ENCODE measurements around the gene PLB1.

The PLB1 gene

DNA sequence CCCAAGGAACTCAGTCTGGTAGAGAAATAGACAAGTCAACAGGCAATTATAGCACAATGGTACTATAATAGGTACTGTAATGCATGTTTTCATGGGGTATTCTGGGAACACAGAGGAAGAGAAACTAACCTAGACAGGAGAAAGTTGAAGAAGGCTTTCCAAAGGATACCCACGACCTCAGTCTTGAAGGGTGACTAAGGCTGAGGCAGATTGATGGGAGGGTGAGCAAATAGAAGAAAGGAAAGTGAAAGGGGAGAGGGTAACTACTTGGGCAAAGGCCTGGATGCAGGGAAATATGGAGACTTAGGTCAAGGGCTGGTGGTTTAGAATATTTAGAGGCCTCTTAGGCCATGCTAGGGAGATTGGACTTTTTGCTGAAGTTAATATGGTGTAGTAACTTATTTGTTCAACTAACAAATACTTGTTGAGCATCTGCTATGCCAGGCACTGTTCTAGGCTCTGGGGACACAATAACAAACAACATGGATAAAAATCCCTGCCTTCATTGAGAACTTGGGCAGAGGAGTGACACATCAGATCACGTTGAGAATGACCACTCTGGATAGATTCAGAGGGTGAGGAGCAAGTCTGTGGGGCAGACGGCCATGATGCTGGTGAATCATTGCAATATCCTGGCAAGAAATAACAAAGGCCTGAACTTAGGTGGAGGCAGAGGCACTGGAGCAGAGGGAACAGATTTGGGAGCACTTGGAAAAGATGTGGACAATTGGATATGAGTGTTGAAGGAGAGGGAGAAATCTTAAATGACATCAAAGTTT is 56.4 kb downstream of the PLB1 start:
- in situ Hi-C loops (cut with MboI; ENCODE audit: low sequenced_read_pairs): no loop called here

DNA sequence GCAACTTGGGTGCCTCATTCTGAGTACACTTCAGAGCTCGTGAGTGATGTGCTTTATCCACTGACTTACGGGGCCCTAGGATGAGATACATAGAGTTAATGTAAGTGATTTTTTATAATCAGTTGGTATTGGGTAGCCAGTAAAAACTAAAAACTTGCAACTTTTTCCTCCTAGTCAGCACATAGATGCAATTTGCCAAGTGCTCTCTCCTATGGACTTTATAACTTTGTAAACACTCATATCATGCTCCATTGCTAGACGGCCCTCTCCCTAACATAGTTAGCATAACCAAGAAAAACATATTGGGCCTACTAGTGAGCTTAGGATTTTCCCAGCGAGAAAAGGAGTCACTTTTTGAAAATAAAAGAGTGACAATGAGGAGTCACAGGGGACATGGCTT is 60.4 kb downstream of the PLB1 start:
- in situ Hi-C loops (cut with MboI; ENCODE audit: low sequenced_read_pairs): no loop called here

DNA sequence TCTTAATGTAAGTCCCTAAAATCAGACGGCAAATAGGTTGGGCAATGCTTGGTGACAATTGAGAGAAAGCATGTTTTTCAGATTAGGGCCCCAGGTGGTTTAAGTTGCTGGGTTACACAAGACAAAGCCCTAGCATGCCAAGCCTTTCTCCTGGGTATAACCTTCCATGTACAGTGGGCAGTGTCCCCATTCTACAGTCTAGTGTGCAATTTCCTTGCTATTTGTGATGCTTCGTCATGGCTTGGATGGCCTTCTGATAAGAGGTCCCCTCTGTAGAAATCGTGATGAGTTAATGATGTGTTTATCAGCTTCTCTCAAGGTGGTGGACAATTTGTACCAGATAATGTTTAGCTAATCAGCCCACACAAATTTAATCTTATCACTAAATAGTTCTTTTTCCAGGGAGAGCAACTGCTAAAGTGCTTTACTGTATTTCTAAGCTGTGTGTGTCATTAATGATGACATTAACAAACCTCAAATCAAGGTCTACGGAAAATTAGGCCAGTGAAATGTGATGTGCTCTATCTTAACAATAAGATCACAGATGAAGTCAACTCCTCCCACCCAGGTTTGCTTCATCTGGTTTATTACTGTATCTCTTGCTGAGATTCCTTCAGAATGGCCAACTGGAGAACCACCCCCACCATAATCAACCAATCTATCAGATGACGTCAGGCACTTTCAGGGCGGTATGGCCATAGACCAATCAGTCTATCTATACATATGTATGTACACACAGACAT is 61.7 kb downstream of the PLB1 start:
- in situ Hi-C loops (cut with MboI; ENCODE audit: low sequenced_read_pairs): no loop called here

DNA sequence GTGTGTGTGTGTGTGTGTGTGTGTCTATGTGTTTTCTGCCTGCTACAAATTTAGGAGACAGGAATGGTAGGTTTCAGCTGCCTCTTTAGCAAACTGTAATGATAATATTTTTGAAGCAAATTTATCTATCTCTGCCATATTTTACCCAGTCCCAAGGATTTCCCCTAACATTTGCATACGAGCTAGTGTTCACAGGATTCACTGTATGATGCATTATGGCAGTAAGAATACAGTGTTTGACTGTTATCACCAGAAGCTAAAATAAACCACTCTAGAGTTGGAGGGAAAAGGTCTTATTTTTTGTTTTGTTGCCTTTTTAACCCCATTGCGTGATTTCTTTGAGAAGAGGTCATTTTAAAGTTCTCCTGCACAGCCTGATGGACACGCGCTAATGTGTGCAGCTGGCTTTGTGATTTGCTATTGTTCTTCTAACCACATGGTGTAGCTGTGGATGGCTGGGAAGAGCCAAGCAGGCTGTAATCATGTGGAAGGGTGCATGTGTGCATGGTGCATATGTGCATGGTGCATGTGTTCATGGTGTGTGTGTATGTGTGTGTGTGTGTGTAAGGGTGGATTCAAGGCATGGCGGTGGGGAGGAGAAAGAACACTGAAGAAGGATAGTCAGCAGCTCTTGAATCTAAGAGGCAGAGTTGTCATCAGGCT is 62.4 kb downstream of the PLB1 start:
- in situ Hi-C loops (cut with MboI; ENCODE audit: low sequenced_read_pairs): no loop called here

DNA sequence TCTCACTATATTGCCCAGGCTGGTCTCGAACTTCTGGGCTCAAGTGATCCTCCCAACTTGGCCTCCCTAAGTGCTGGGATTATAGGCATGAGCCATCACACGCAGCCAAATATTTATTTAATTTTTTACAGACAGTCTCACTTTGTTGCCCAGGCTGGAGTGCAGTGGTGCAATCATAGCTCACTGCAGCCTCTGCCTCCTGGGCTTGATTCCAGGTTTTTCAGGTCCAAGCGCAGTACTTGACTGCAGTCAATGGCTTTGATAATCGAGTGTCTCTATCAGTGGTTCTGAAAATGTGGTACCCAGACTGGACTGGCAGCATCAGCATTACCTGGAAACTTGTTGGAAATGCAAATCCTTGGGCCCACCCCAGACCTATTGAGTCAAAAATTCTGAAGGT is 63.1 kb downstream of the PLB1 start:
- in situ Hi-C loops (cut with MboI; ENCODE audit: low sequenced_read_pairs): no loop called here

DNA sequence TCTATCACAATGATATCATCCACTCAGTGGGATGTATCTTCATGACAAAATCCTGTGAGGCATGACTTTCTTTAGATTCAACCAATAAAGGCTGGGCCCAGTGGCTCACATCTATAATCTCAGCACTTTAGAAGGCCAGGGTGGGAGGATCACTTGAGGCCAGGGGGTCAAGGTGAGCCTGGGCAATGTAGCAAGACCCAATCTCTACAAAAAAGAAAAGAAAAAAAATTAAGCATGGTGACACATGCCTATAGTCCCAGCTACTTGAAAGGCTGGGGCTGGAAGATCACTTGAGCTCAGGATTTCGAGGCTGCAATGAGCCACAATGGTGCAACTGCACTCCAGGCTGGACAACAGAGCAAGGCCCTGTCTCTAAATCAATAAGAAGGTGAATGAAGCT is 68.0 kb downstream of the PLB1 start:
- in situ Hi-C loops (cut with MboI; ENCODE audit: low sequenced_read_pairs): no loop called here

DNA sequence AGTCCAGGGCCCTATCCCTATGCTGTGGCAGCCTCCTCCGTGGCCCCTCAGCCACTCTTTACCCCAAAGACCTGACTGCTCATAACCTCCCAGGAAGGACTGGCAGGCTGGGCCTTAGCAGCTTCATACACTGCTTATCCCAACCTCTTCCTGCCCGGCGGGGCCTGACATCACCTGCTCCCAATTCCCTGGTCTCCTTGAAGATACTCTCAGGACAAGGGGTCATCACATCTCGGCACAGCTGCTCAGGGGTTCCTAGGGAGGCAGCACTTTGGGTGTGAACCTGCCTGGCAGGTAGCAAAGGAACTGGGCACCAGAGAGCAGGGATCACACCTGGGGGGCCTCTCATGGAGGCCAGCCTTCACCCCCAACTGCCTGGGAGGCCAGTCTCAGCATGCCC is 68.5 kb downstream of the PLB1 start:
- in situ Hi-C loops (cut with MboI; ENCODE audit: low sequenced_read_pairs): no loop called here

DNA sequence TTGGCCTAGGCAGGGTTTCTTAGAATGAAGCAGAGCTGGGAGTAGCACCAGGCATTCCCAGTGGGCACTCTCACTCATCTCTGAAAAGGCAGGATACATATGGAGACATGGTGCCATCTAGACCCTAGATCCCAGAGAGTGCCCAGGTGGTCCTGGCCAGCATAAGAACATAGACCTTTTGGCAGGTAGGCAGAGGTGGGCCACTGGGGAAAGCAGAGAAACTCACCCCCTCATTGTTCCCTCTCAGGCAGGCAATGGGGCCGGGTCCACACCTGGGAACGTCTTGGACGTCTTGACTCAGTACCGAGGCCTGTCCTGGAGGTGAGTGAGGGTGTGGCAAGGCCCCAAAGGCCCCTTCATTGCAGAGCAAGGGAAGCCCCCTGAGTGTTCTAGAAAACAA is 69.2 kb downstream of the PLB1 start:
- in situ Hi-C loops (cut with MboI; ENCODE audit: low sequenced_read_pairs): no loop called here

DNA sequence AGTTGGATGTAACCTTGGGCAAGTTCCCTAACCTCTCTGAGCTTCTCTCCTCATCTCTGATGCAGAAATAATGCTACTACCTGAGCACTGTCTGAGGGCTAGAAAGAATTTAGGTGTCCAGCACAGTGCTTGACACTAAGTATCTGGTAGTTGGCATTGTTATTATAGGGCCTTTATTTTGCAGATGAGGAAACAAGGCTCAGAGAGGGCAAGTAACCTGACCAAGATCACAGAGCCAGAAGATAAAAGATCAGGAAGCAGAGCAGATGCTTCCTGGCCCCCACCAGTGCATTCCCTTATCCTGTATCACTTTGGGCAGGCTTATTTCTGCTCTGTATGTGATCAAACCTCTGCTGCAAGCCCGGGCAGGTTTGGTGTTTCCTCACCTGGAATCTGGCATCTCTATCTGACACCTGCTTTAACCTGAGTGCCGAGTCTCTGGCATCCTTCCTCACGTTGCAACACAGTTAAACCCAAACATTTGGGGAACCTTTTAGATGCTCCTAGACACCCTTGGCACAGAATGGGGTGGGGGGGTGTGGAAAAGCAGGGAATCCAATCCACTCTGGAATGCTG is 69.9 kb downstream of the PLB1 start:
- in situ Hi-C loops (cut with MboI; ENCODE audit: low sequenced_read_pairs): no loop called here

DNA sequence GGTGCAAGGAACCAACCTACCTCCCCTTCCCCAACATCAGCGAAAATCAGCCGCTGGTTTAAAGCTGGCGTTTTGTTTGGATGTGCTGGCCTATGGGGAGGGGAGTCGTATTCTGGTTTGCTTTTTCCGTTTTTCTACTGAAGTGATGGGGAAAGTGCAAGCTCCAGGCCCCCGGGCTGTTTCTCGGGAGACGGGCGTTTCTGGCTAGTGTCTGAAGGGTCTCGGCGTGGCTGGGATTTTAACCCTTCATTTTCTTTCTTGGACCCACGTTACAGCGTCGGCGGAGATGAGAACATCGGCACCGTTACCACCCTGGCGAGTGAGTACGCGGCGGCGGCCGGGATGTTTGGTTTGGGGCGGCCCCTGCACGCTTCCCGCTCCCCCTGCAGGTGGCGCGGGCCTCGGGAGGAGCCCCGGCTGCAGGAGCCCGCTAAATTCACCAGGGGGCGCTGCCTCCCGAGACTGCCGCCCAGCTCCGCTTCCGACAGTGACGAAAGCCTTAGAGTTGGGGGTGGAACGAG is 70.7 kb downstream of the PLB1 start:
- in situ Hi-C loops (cut with MboI; ENCODE audit: low sequenced_read_pairs): no loop called here

DNA sequence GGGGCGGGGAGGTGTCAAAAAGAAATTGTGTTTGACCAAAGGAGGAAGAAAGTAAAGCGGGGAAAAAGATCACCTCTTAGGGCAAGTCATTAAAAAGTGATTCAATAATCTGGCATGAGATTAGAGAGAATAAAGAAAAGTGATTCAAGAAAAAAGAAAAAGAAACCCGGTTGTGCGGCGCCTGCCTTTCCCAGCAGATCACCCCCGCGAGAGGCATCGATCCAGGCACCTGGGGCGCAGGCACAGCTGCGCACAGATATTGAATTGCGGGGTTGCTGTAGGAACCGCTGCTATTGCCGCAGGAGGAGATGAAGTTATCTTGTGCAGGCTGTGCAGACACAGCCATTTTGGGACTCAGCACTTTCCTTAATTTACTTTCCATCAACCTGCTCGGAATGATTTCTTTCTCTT is 71.2 kb downstream of the PLB1 start:
- in situ Hi-C loops (cut with MboI; ENCODE audit: low sequenced_read_pairs): no loop called here

DNA sequence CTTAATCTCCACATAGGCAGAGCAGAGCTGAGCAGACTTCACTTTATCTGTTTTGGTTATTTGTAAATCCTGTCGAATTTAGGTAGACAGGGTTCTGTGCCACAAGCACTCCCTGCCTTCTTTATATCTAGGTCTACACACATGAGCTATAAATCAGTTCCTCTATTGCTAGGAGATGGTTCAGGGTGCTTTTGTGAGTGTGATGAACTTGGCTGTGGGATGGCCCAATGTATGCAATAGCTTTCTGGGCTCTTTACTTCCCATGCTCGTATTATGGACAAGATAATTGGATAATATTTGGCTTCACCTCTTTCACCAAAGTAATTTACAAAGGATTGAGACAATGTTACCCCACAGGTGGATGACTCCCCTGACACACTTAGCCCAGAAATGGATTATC is 72.2 kb downstream of the PLB1 start:
- in situ Hi-C loops (cut with MboI; ENCODE audit: low sequenced_read_pairs): no loop called here

DNA sequence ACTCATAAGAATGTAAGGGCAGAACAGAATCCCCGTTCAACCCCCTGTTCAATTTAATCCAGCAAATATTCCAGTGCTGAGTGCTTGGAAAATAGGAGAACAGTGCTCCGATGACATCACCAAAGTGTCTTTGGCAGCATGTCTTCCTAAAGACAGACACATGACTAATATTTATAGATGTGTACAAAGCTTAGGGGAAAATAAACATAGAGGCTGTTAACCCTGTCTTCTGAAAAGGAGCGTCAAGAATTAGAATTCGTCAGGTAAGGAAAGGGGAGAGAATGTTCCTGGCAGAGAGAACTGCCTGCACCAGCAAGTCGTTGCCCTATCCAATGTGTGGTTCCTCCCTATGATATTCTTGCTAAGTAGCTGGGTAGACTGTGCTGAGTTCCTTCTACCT is 72.7 kb downstream of the PLB1 start:
- in situ Hi-C loops (cut with MboI; ENCODE audit: low sequenced_read_pairs): no loop called here

DNA sequence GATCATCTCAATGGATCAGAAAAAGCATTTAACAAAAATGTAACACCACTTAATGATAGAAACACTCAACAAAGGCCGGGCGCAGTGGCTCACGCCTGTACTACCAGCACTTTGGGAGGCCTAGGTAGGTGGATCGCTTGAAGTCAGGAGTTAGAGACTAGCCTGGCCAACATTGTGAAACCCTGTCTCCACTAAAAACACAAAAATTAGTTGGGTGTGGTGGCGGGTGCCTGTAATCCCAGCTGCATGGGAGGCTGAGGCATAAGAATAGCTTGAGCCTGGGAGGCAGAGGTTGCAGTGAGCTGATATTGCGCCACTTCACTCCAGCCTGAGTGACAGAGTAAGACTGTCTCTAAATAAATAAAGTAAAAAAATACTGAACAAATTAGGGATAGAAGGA is 74.6 kb downstream of the PLB1 start:
- in situ Hi-C loops (cut with MboI; ENCODE audit: low sequenced_read_pairs): no loop called here

DNA sequence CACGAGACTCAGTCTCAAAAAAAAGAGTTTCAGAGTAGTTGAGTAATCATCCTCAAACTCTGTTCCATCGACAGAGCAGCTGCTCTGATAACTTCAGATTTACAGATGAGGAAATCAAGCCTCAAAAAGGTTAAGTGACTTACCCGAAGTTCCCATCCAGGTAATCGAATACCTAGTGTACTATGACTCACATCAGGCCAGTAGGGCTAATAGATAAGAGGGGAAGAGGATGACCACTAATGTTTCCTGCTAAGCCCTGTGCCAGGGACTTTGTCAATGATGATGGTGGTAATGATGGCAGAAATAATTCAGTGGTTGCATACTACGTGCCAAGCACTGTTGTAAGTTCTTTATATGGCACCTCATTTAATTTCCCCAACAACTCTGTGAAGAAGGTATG is 80.9 kb downstream of the PLB1 start:
- in situ Hi-C loops (cut with MboI; ENCODE audit: low sequenced_read_pairs): no loop called here

DNA sequence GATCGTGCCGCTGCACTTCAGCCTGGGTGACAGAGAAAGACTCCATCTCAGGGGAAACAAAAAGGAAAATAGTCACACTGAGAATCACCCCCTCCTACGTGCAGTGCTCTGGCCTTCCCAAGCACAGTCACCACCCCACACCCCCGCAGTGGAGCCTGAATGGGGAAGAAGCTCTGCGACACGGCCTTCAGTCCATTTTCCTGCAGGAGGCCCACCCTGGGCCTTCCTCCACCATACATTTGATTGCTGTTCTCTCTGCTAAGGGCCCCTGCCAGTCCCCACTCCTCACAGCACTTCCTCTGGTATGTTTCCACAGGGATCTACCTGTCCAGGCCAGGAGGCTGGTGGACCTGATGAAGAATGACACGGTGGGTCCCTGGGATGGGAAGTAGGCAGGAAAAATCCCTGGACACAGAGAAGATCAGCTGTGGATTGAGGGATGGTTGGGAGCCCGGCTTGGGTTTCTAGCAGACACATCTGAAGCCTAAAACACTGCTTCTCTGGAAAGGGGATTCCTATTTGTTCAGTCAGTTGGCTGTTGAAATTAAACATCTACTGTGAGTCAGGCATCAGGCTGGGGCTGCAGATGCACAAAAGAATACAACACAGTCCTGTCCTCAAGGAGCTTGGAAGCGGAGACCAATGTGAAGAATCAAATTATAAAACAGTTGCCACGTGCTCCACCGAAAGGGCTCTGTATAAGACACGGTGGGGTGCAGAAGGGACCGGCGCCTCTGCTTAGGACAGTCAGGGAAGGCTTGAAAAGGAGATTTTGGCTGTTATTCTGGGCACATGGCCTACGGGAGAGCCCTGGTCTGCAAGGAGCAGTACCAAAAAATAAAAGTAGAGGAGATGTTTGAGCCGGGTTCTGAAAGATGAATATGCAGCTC is 82.2 kb downstream of the PLB1 start:
- in situ Hi-C loops (cut with MboI; ENCODE audit: low sequenced_read_pairs): no loop called here

DNA sequence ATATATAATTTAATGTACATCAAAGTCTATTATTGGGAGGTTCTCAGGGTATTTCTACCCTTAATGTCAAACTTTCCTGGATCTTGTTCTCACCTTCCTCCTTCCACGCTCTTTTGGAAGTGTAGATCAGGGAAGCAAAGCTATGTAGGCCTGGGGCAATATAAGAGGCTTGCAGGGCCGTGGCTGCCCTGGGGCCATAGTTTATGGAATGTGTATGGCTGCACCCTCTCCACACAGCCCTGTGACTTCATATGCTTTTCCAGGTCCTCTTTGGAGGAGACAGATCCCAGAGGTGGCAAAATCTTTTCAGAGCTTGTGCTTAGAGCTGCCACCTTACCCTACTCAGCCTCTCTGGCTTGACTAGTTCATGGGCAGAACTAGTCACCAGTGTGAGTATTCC is 82.9 kb downstream of the PLB1 start:
- in situ Hi-C loops (cut with MboI; ENCODE audit: low sequenced_read_pairs): no loop called here

DNA sequence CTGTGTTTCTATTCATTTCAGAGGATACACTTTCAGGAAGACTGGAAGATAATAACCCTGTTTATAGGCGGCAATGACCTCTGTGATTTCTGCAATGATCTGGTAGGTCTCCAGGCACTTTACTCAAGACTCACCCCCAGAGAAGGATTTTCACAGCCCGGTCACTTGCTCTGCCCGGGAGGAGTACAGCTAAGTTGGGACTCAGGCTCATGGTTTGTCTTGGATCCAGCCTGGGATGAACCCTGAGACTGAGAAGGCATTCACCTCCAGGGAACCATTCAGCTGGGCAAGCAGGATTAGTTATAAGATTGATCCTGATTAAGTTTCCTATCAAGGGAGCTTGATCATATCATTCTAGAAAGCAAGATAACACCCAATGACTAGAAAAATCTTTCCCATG is 83.7 kb downstream of the PLB1 start:
- in situ Hi-C loops (cut with MboI; ENCODE audit: low sequenced_read_pairs): no loop called here

DNA sequence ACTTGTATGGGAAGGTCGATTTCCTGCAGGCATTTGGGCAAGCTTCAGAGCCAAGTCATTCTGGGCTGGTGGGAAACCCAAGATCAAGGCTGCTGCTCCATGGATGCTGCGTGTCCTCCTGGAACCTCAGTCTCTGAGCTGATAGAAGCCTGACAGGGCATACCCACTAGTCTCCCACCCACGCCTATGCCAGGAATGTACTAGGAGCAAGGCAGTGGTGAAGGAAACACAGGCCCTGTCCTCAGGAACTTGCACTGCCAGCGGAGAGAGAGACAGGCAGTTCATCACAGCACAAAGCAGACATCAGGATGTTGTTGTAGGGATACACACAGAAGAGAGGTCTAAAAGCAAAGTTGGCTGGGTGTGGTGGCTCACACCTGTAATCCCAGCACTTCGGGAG is 84.2 kb downstream of the PLB1 start:
- in situ Hi-C loops (cut with MboI; ENCODE audit: low sequenced_read_pairs): no loop called here

DNA sequence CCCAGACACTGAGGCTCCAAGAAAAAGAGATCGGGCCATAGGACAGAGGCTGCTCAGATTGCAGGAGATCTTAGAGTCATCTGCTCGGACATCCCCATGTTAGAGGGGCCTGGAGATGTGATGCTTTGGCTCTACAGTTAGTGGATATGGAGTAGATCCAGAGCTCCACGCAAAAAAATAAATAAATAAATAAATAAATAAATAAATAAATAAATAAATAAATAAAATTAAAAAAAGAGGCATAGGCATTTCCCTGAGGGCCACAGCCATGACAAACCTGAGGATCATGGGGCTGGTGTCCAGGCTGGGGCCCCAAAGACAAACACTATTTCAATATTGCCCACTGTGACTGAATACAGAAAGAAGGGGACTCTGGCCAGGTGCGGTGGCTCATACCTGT is 85.5 kb downstream of the PLB1 start:
- in situ Hi-C loops (cut with MboI; ENCODE audit: low sequenced_read_pairs): no loop called here

DNA sequence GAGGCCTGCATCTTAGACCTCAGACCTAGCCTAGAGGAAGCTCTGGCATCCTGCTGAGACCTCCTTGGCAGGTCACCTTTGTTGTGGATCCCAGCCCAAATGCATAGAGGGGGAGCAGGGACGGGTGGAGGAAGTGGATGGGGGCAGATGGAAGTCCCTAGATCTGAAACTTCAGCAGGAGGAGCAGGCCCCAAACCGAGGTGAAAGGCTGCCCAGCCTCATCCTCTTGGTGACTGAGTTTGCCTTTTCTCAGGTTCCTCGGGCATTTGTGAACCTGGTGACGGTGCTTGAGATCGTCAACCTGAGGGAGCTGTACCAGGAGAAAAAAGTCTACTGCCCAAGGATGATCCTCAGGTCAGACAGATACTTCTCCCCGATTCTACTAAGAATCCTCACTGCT is 86.3 kb downstream of the PLB1 start:
- in situ Hi-C loops (cut with MboI; ENCODE audit: low sequenced_read_pairs): no loop called here
